Measurements from ENCODE around the gene HTT-AS. TPM values are rescaled to one million over a fixed set of nuclear protein-coding genes. Genes with fewer than 3 reads are reported as not detected.

HTT-AS gene
- total and polyA plus RNA-seq, 7 experiments from 2014 or later: not detected

- intact Hi-C loops (cut with micrococcal nuclease): no loop called here
- H3K36me3 Mint-ChIP-seq: peaks cover 0 to 24% (median 11%) of the 10 kb centered on the region in 5 donors
- peak overlapping the region in 1 of 10 donors; percentile 16 for H3K4me3 Mint-ChIP-seq
- peaks cover 40 to 60% (median 56%) of the 10 kb centered on the region in 7 donors for H3K4me1 Mint-ChIP-seq
- DNase-seq (no peak), ATAC-seq (no peak)
- ChIA-PET CTCF (no interaction called here), POLR2A (no interaction called here)
- H3K4me3 ChIP-seq (ENCODE audit: low read length): no peak overlapping the region
- H3K27me3 ChIP-seq (ENCODE audit: control insufficient read depth in 2 of 2, insufficient read depth in 2 of 2, low read length in 2 of 2): no peaks in the 10 kb centered on the region
- peaks cover 0 to 10% (median 0%) of the 10 kb centered on the region in 3 experiments for H3K36me3 ChIP-seq (ENCODE audit: control insufficient read depth in 2 of 3, insufficient read depth in 3 of 3, low read length in 3 of 3)
- H3K27ac ChIP-seq (ENCODE audit: low read depth, low read length): no peak overlapping the region
- H3K27me3 Mint-ChIP-seq: no peaks in the 10 kb centered on the region
- peaks cover 6 to 8% of the 10 kb centered on the region in 2 donors for H3K4me1 ChIP-seq (ENCODE audit: control insufficient read depth in 2 of 2, insufficient read depth in 2 of 2, low read length in 2 of 2)
- H3K9me3 ChIP-seq (ENCODE audit: control insufficient read depth in 2 of 3, low read length in 3 of 3): no peaks in the 10 kb centered on the region
- no peaks in the 10 kb centered on the region for H3K9me3 Mint-ChIP-seq
- H3K27ac Mint-ChIP-seq: peak overlapping the region in 4 of 9 donors; percentile 1 to 46 (median 28)
Measured at GRCh38 chr4:3082925-3083515, 8.7 kb upstream of the HTT-AS start.

- Histone ChIP-seq H3K4me1 (ENCODE audit: control insufficient read depth in 2 of 2, insufficient read depth in 2 of 2, low read length in 2 of 2) (peaks cover 13 to 17% of the 10 kb centered on the region in 2 donors), H3K36me3 (ENCODE audit: control insufficient read depth in 2 of 3, insufficient read depth in 3 of 3, low read length in 3 of 3) (no peaks in the 10 kb centered on the region), H3K27ac (ENCODE audit: low read depth, low read length) (no peak overlapping the region), H3K4me3 (ENCODE audit: low read length) (no peak overlapping the region), H3K27me3 (ENCODE audit: control insufficient read depth in 2 of 2, insufficient read depth in 2 of 2, low read length in 2 of 2) (no peaks in the 10 kb centered on the region), H3K9me3 (ENCODE audit: control insufficient read depth in 2 of 3, low read length in 3 of 3) (no peaks in the 10 kb centered on the region)
- peak; percentile 68 for ATAC-seq
- no peak for DNase-seq
- POLR2A ChIA-PET: no interaction called here
- H3K27ac Mint-ChIP-seq: peak overlapping the region in 1 of 9 donors; percentile 42
- CTCF ChIA-PET: interaction anchor here (0.7 kb wide), 1 partner anchor 116 kb away, joined by 7 read pairs; no protein-coding TSS in a partner anchor
- intact Hi-C loops (cut with micrococcal nuclease): loop anchor here in 1 of 2 donors (10.0 kb wide), 1 partner anchor 235 kb away; the partner anchor contains the start of gene ADD1
- no peaks in the 10 kb centered on the region for H3K27me3 Mint-ChIP-seq
- H3K9me3 Mint-ChIP-seq: no peaks in the 10 kb centered on the region
- peak overlapping the region in 5 of 10 donors; percentile 1 to 49 (median 29) for H3K4me3 Mint-ChIP-seq
- H3K36me3 Mint-ChIP-seq: peaks cover 0 to 18% (median 7%) of the 10 kb centered on the region in 5 donors
- H3K4me1 Mint-ChIP-seq: peaks cover 39 to 75% (median 69%) of the 10 kb centered on the region in 7 donors
Measured at GRCh38 chr4:3079694-3080123, 5.4 kb upstream of the HTT-AS start.

- Histone ChIP-seq H3K9me3 (ENCODE audit: control insufficient read depth in 2 of 3, low read length in 3 of 3) (no peaks in the 10 kb centered on the region), H3K4me1 (ENCODE audit: control insufficient read depth in 2 of 2, insufficient read depth in 2 of 2, low read length in 2 of 2) (peaks cover 16 to 23% of the 10 kb centered on the region in 2 donors), H3K36me3 (ENCODE audit: control insufficient read depth in 2 of 3, insufficient read depth in 3 of 3, low read length in 3 of 3) (no peaks in the 10 kb centered on the region), H3K27me3 (ENCODE audit: control insufficient read depth in 2 of 2, insufficient read depth in 2 of 2, low read length in 2 of 2) (no peaks in the 10 kb centered on the region), H3K4me3 (ENCODE audit: low read length) (no peak overlapping the region), H3K27ac (ENCODE audit: low read depth, low read length) (no peak overlapping the region)
- H3K9me3 Mint-ChIP-seq: no peaks in the 10 kb centered on the region
- POLR2A ChIA-PET: no interaction called here
- peak overlapping the region in 6 of 10 donors; percentile 8 to 40 (median 32) for H3K4me3 Mint-ChIP-seq
- peak overlapping the region in 1 of 9 donors; percentile 67 for H3K27ac Mint-ChIP-seq
- DNase-seq (no peak), ATAC-seq (no peak)
- no peaks in the 10 kb centered on the region for H3K27me3 Mint-ChIP-seq
- intact Hi-C loops (cut with micrococcal nuclease): loop anchor here in 1 of 2 donors (10.0 kb wide), 1 partner anchor 233 kb away; the partner anchor contains the start of gene ADD1
- CTCF ChIA-PET: no interaction called here
- peaks cover 31 to 66% (median 59%) of the 10 kb centered on the region in 7 donors for H3K4me1 Mint-ChIP-seq
- peaks cover 0 to 10% (median 7%) of the 10 kb centered on the region in 5 donors for H3K36me3 Mint-ChIP-seq
Measured at GRCh38 chr4:3077796-3078195, 3.5 kb upstream of the HTT-AS start.

DNA sequence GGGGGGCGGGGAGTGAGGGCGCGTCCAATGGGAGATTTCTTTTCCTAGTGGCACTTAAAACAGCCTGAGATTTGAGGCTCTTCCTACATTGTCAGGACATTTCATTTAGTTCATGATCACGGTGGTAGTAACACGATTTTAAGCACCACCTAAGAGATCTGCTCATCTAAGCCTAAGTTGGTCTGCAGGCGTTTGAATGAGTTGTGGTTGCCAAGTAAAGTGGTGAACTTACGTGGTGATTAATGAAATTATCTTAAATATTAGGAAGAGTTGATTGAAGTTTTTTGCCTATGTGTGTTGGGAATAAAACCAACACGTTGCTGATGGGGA, 1.3 kb upstream of the HTT-AS start:
- Mint-ChIP-seq H3K4me3 (peak overlapping the region; percentile 82 to 95 (median 88)), H3K9me3 (no peaks in the 10 kb centered on the region), H3K27me3 (no peaks in the 10 kb centered on the region), H3K36me3 (peaks cover 0 to 7% (median 7%) of the 10 kb centered on the region in 5 donors), H3K27ac (peak overlapping the region in 8 of 9 donors; percentile 43 to 95 (median 75)), H3K4me1 (peaks cover 25 to 47% (median 42%) of the 10 kb centered on the region in 7 donors)
- intact Hi-C loops (cut with micrococcal nuclease): loop anchor here in 1 of 2 donors (2.0 to 10.0 kb wide), 4 partner anchors 231 to 1495 kb away; partner anchors contain the start of genes ADD1, CFAP99, NELFA and ZFYVE28
- CTCF ChIA-PET: no interaction called here
- POLR2A ChIA-PET: interaction anchor here (0.6 to 1.5 kb wide), 2 partner anchors 14 to 85 kb away, joined by 3 to 4 read pairs; no protein-coding TSS in a partner anchor
- peak overlapping the region; percentile 75 for H3K4me3 ChIP-seq (ENCODE audit: low read length)
- no peak for ATAC-seq
- H3K27me3 ChIP-seq (ENCODE audit: control insufficient read depth in 2 of 2, insufficient read depth in 2 of 2, low read length in 2 of 2): no peaks in the 10 kb centered on the region
- no peaks in the 10 kb centered on the region for H3K36me3 ChIP-seq (ENCODE audit: control insufficient read depth in 2 of 3, insufficient read depth in 3 of 3, low read length in 3 of 3)
- no peak for DNase-seq
- peak overlapping the region; percentile 89 for H3K27ac ChIP-seq (ENCODE audit: low read depth, low read length)
- H3K9me3 ChIP-seq (ENCODE audit: control insufficient read depth in 2 of 3, low read length in 3 of 3): no peaks in the 10 kb centered on the region
- peaks cover 10 to 16% of the 10 kb centered on the region in 2 donors for H3K4me1 ChIP-seq (ENCODE audit: control insufficient read depth in 2 of 2, insufficient read depth in 2 of 2, low read length in 2 of 2)

GRCh38 chr4:3074846-3075651, 711 bp upstream of the HTT-AS start:
- Mint-ChIP-seq H3K4me3 (peak overlapping the region; percentile 82 to 98 (median 88)), H3K27ac (peak overlapping the region; percentile 69 to 95 (median 84)), H3K9me3 (no peaks in the 10 kb centered on the region), H3K27me3 (no peaks in the 10 kb centered on the region), H3K36me3 (peaks cover 0 to 7% (median 4%) of the 10 kb centered on the region in 5 donors), H3K4me1 (peaks cover 23 to 42% (median 37%) of the 10 kb centered on the region in 7 donors)
- Histone ChIP-seq H3K9me3 (ENCODE audit: control insufficient read depth in 2 of 3, low read length in 3 of 3) (no peaks in the 10 kb centered on the region), H3K27ac (ENCODE audit: low read depth, low read length) (peak overlapping the region; percentile 89), H3K4me1 (ENCODE audit: control insufficient read depth in 2 of 2, insufficient read depth in 2 of 2, low read length in 2 of 2) (peaks cover 10 to 16% of the 10 kb centered on the region in 2 donors), H3K36me3 (ENCODE audit: control insufficient read depth in 2 of 3, insufficient read depth in 3 of 3, low read length in 3 of 3) (no peaks in the 10 kb centered on the region), H3K4me3 (ENCODE audit: low read length) (peak overlapping the region; percentile 87), H3K27me3 (ENCODE audit: control insufficient read depth in 2 of 2, insufficient read depth in 2 of 2, low read length in 2 of 2) (no peaks in the 10 kb centered on the region)
- ATAC-seq: peak; percentile 2
- ChIA-PET CTCF (no interaction called here), POLR2A (interaction anchor here (0.6 to 1.5 kb wide), 3 partner anchors 15 to 112 kb away, joined by 3 to 4 read pairs (median 3); partner anchors contain the start of genes GRK4 and NOP14)
- intact Hi-C loops (cut with micrococcal nuclease): loop anchor here (1.0 to 10.0 kb wide), 18 partner anchors 28 to 1494 kb away; partner anchors contain the start of genes CFAP99 (in 2 of the 2), GRK4 (in 2 of the 2), HAUS3 (in 2 of the 2) and NOP14 (in 2 of the 2)
- peak in 8 of 9 donors; percentile 7 to 56 (median 18) for DNase-seq
